ENCODE measurements around the gene KDM4B. TPM values are rescaled to one million over a fixed set of nuclear protein-coding genes. Genes with fewer than 3 reads are reported as not detected.

The KDM4B gene
- total and polyA plus RNA-seq, 2 donors (not counting 1 experiment from before 2014, with no cell fraction given) = 75.5 to 205 TPM

GRCh38 chr19:4986471-4986891 lies 17.6 kb downstream of the KDM4B start:
- no peak overlapping the region for H3K4me3 Mint-ChIP-seq
- intact Hi-C loops (cut with micrococcal nuclease) = no loop called here
- 94% methylated on average over 19 of the region's 19 CpGs for WGBS (ENCODE audit: insufficient coverage)

GRCh38 chr19:4987256-4987655 lies 18.3 kb downstream of the KDM4B start:
- Mint-ChIP-seq H3K9me3 (ENCODE audit: insufficient read depth) (no peaks in the 10 kb centered on the region), H3K4me3 (no peak overlapping the region), H3K4me1 (peaks cover 20% of the 10 kb centered on the region), H3K27me3 (no peaks in the 10 kb centered on the region), H3K27ac (no peak overlapping the region)
- H3K4me2 ChIP-seq (replicated peaks; ENCODE audit: low read depth, low read length, poor library complexity, severe bottlenecking) = no peak overlapping the region
- TF ChIP-seq EZH2 (IDR thresholded peaks at IDR 0.05; ENCODE audit: borderline replicate concordance, insufficient read depth, low read depth, low read length, poor library complexity, severe bottlenecking) (no peak), CTCF (IDR thresholded peaks at IDR 0.05) (no peak)
- no peaks in the 10 kb centered on the region for H3K4me1 ChIP-seq (ENCODE audit: control insufficient read depth in 2 of 2, insufficient read depth in 2 of 2, low read length in 2 of 2)
- H3K4me3 ChIP-seq (ENCODE audit: control extremely low read depth in 1 of 5, extremely low read depth in 1 of 5, insufficient read depth in 1 of 5, low read depth in 2 of 5, low read length in 4 of 5) = no peak overlapping the region
- peaks cover 0 to 12% (median 0%) of the 10 kb centered on the region in 3 donors for H3K9me3 ChIP-seq (ENCODE audit: control extremely low read depth in 1 of 3, control insufficient read depth in 2 of 3, insufficient read depth in 1 of 3, low read length in 2 of 3)
- ATAC-seq (ENCODE audit: low read depth) = no peak
- H3K27me3 ChIP-seq (replicated peaks in 1 of 4; ENCODE audit: control extremely low read depth in 1 of 4, control insufficient read depth in 3 of 4, insufficient read depth in 4 of 4, low read length in 3 of 4) = no peaks in the 10 kb centered on the region
- DNase-seq = no peak
- no peak overlapping the region for H3K9ac ChIP-seq (ENCODE audit: low read length)
- CTCF ChIA-PET = no interaction called here
- H3K27ac ChIP-seq (ENCODE audit: low read length in 2 of 2) = no peak overlapping the region
- no peaks in the 10 kb centered on the region for H3K36me3 ChIP-seq (replicated peaks in 1 of 2; ENCODE audit: control extremely low read depth in 1 of 2, control insufficient read depth in 1 of 2, extremely low read depth in 1 of 2, insufficient read depth in 2 of 2, low read length in 1 of 2)
- 93% methylated on average over 11 of the region's 11 CpGs for WGBS (ENCODE audit: insufficient coverage)
- intact Hi-C loops (cut with micrococcal nuclease) = no loop called here
- H3K79me2 ChIP-seq (ENCODE audit: control insufficient read depth, insufficient read depth, low read length) = peaks cover 90% of the 10 kb centered on the region
- no peak overlapping the region for H2AFZ ChIP-seq (ENCODE audit: insufficient read depth, low read depth, low read length, poor library complexity, severe bottlenecking)
- POLR2A ChIA-PET = no interaction called here
- peaks cover 91% of the 10 kb centered on the region for H4K20me1 ChIP-seq (ENCODE audit: control insufficient read depth, insufficient read depth, low read length, poor library complexity, severe bottlenecking)

More at GRCh38 chr19:4986471-4986891, 17.6 kb downstream of the KDM4B start:
- H3K9me3 Mint-ChIP-seq (ENCODE audit: insufficient read depth) = no peaks in the 10 kb centered on the region
- no peak overlapping the region for H3K27ac Mint-ChIP-seq
- no peak for TF ChIP-seq CTCF (IDR thresholded peaks at IDR 0.05)
- TF ChIP-seq EZH2 (IDR thresholded peaks at IDR 0.05; ENCODE audit: borderline replicate concordance, insufficient read depth, low read depth, low read length, poor library complexity, severe bottlenecking) = no peak
- H3K27me3 Mint-ChIP-seq = no peaks in the 10 kb centered on the region
- peaks cover 24% of the 10 kb centered on the region for H3K4me1 Mint-ChIP-seq
- Histone ChIP-seq H4K20me1 (ENCODE audit: control insufficient read depth, insufficient read depth, low read length, poor library complexity, severe bottlenecking) (peaks cover 89% of the 10 kb centered on the region), H3K36me3 (replicated peaks in 1 of 2; ENCODE audit: control extremely low read depth in 1 of 2, control insufficient read depth in 1 of 2, extremely low read depth in 1 of 2, insufficient read depth in 2 of 2, low read length in 1 of 2) (no peaks in the 10 kb centered on the region), H3K27ac (ENCODE audit: low read length in 2 of 2) (no peak overlapping the region), H3K79me2 (ENCODE audit: control insufficient read depth, insufficient read depth, low read length) (peaks cover 89% of the 10 kb centered on the region), H3K4me2 (replicated peaks; ENCODE audit: low read depth, low read length, poor library complexity, severe bottlenecking) (no peak overlapping the region), H2AFZ (ENCODE audit: insufficient read depth, low read depth, low read length, poor library complexity, severe bottlenecking) (no peak overlapping the region), H3K9me3 (ENCODE audit: control extremely low read depth in 1 of 3, control insufficient read depth in 2 of 3, insufficient read depth in 1 of 3, low read length in 2 of 3) (peaks cover 0 to 5% (median 0%) of the 10 kb centered on the region in 3 donors), H3K4me3 (ENCODE audit: control extremely low read depth in 1 of 5, extremely low read depth in 1 of 5, insufficient read depth in 1 of 5, low read depth in 2 of 5, low read length in 4 of 5) (no peak overlapping the region), H3K4me1 (ENCODE audit: control insufficient read depth in 2 of 2, insufficient read depth in 2 of 2, low read length in 2 of 2) (peaks cover 3% of the 10 kb centered on the region in 2 donors), H3K27me3 (replicated peaks in 1 of 4; ENCODE audit: control extremely low read depth in 1 of 4, control insufficient read depth in 3 of 4, insufficient read depth in 4 of 4, low read length in 3 of 4) (no peaks in the 10 kb centered on the region), H3K9ac (ENCODE audit: low read length) (no peak overlapping the region)
- CTCF ChIA-PET = no interaction called here
- no peak for ATAC-seq (ENCODE audit: low read depth)
- POLR2A ChIA-PET = no interaction called here
- DNase-seq = no peak

Data from B cell (primary cell).